Neuron (in vitro differentiated cells): ENCODE results near the gene POLDIP3.
"Not testable (repeated sequence)": the region's sequence is repeated elsewhere in the genome, so short reads cannot be mapped to it uniquely, and the experiment has no call there.

ENCODE experiments used
- H2AFZ ChIP-seq: one replicate; pipeline ENCODE4 v1.6.1; 2013; ENCODE audit warnings: low read depth, mild to moderate bottlenecking, inconsistent platforms, low read length, moderate library complexity
- H3K27me3 ChIP-seq: one replicate; pipeline ENCODE4 v1.6.1; 2013; ENCODE audit warnings: low read length; ENCODE audit not compliant: insufficient read depth
- H3K36me3 ChIP-seq: one replicate; pipeline ENCODE4 v1.6.1; 2013; ENCODE audit warnings: low read length; ENCODE audit not compliant: insufficient read depth
- H3K4me1 ChIP-seq: one replicate; pipeline ENCODE4 v1.6.1; 2013; ENCODE audit warnings: low read length; ENCODE audit not compliant: insufficient read depth
- H3K4me3 ChIP-seq: 2 replicates; pipeline ENCODE4 v1.5.1; 2013; ENCODE audit warnings: mild to moderate bottlenecking, low read length, moderate library complexity
- H3K9me3 ChIP-seq: one replicate; pipeline ENCODE4 v1.6.1; 2013; ENCODE audit warnings: low read length

The POLDIP3 gene

GRCh38 chr22:42563943-42564342 is 50.7 kb downstream of the POLDIP3 start:
- not testable (repeated sequence) for H2AFZ ChIP-seq, H3K4me1 ChIP-seq, H3K36me3 ChIP-seq, H3K27me3 ChIP-seq, H3K4me3 ChIP-seq, H3K9me3 ChIP-seq

- Histone ChIP-seq H3K9me3 (peaks cover 2% of the 10 kb centered on the region), H3K36me3 (peaks cover 6% of the 10 kb centered on the region), H3K4me1 (no peaks in the 10 kb centered on the region)
These were observed 52.0 kb downstream of the POLDIP3 start for GRCh38 chr22:42562684-42563083.

DNA sequence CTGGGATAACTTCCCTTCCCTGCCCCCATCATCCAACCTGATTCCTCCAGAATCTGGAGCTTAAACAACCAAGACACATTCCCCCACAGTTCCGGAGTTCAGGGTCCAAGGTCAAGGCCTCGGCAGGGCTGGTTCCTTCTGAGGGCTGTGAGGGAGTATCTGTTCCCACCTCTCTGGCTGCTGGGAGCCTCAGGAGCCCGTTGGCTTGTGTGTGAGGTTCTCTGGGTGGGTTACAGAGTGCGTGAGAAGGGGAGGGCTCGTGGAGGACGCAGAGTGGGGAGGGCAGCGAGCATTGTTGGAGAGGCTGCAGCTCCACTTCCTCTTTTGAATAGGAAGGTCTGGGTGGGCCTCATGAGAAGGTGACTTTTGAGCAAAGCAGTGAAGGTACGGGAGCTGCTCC is 52.4 kb downstream of the POLDIP3 start:
- Histone ChIP-seq H3K27me3 (no peaks in the 10 kb centered on the region), H3K9me3 (peaks cover 2% of the 10 kb centered on the region), H3K4me1 (no peaks in the 10 kb centered on the region), H3K4me3 (no peak overlapping the region), H2AFZ (no peak overlapping the region), H3K36me3 (peaks cover 6% of the 10 kb centered on the region)

More at GRCh38 chr22:42562684-42563083, 52.0 kb downstream of the POLDIP3 start:
- no peak overlapping the region for H3K4me3 ChIP-seq
- no peak overlapping the region for H2AFZ ChIP-seq
- no peaks in the 10 kb centered on the region for H3K27me3 ChIP-seq

- Histone ChIP-seq H3K27me3 (no peaks in the 10 kb centered on the region), H2AFZ (no peak overlapping the region), H3K4me3 (no peak overlapping the region), H3K9me3 (peaks cover 2% of the 10 kb centered on the region), H3K36me3 (peaks cover 6% of the 10 kb centered on the region), H3K4me1 (no peaks in the 10 kb centered on the region)
These were observed 52.8 kb downstream of the POLDIP3 start for GRCh38 chr22:42561856-42562255.

GRCh38 chr22:42560781-42561180 is 53.9 kb downstream of the POLDIP3 start:
- Histone ChIP-seq H3K4me1 (no peaks in the 10 kb centered on the region), H3K36me3 (peaks cover 3% of the 10 kb centered on the region), H3K27me3 (no peaks in the 10 kb centered on the region), H3K4me3 (no peak overlapping the region), H2AFZ (no peak overlapping the region), H3K9me3 (peaks cover under 1% of the 10 kb centered on the region)

DNA sequence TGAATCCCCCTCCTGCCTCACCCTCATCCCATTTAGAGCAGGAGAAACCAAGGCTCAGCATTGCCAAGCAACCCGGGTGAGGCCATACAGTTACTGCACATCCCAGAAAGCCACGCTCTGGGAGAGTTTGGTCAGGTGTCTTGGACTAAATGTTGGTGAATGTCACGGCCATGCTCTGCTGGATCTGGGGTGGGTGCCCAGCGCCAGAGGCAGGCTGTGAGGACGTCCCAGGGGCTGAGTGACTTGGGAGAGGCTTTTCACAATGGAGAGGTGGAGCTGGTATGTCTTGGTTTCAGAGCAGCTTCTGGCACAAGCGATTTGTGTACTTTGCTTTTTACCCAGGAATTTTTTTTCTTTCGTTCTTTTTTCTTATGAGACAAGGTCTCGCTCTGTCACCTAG is 54.3 kb downstream of the POLDIP3 start:
- H3K36me3 ChIP-seq, result no peaks in the 10 kb centered on the region
- H3K4me1 ChIP-seq, result no peaks in the 10 kb centered on the region
- no peaks in the 10 kb centered on the region for H3K27me3 ChIP-seq
- H2AFZ ChIP-seq, result no peak overlapping the region
- no peaks in the 10 kb centered on the region for H3K9me3 ChIP-seq
- H3K4me3 ChIP-seq, result no peak overlapping the region

- H3K4me3 ChIP-seq, result no peak within 1 kb of the TSS
- H3K27me3 ChIP-seq, result no peaks in the 10 kb centered on the region
- H3K36me3 ChIP-seq, result no peaks in the 10 kb centered on the region
- no peaks in the 10 kb centered on the region for H3K4me1 ChIP-seq
- H3K9me3 ChIP-seq, result peaks cover 2% of the 10 kb centered on the region
- H2AFZ ChIP-seq, result no peak within 1 kb of the TSS
These were observed 61.0 kb downstream of the POLDIP3 start, which contains the start of gene SERHL2 for GRCh38 chr22:42553475-42554361. Gene SERHL2 (plus strand): TSS chr22:42553956. CDS start chr22:42554021, 65 bp downstream.

GRCh38 chr22:42552294-42552647 is 62.4 kb downstream of the POLDIP3 start:
- not testable (repeated sequence) for H3K4me1 ChIP-seq, H2AFZ ChIP-seq, H3K9me3 ChIP-seq, H3K27me3 ChIP-seq, H3K36me3 ChIP-seq, H3K4me3 ChIP-seq

DNA sequence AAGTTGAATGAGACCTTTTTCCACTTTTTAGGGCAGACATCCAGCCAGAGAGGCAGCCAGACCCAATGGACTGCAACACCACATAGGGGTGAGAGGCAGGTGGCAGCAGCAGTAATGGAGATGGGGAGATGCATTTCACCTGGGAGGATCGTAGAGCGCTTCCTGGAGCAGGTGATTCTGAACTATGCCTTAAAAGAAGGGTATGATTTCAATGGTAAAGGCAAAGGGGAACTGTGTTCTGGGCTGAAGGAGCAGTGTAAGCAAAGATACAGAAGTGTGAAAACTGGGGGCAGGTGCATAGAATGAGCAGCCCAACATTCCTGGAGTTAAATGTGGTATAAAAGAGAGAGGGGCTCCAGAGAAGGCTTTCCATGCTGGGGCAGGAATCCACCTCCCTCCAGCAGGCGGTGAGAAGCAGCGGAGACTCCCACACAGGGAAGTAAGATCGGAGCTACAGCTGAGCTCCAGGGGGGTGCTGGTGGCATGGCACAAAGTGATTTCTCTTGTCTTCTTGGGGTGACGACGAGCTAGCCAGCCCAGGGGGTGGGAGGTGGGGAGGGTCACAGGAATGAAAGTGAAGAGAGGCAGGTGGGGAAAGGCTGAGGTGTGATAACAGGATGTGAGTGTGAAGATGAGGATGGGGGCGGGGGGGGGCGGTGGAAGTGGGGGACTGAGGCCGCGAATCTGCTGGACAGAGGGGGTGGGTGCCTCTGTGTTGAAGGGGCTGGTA is 65.2 kb downstream of the POLDIP3 start:
- Histone ChIP-seq H3K9me3 (peaks cover 2% of the 10 kb centered on the region), H3K36me3 (no peaks in the 10 kb centered on the region), H3K4me3 (no peak overlapping the region), H3K4me1 (no peaks in the 10 kb centered on the region), H3K27me3 (no peaks in the 10 kb centered on the region), H2AFZ (no peak overlapping the region)

- no peak overlapping the region for H3K4me3 ChIP-seq
- H3K27me3 ChIP-seq, result no peaks in the 10 kb centered on the region
- no peaks in the 10 kb centered on the region for H3K4me1 ChIP-seq
- H2AFZ ChIP-seq, result no peak overlapping the region
- H3K9me3 ChIP-seq, result peaks cover 2% of the 10 kb centered on the region
- no peaks in the 10 kb centered on the region for H3K36me3 ChIP-seq
These were observed 65.9 kb downstream of the POLDIP3 start for GRCh38 chr22:42548597-42549330.

- H2AFZ ChIP-seq, H3K4me3 ChIP-seq, H3K4me1 ChIP-seq, H3K36me3 ChIP-seq, H3K9me3 ChIP-seq, H3K27me3 ChIP-seq: not testable (repeated sequence)
These were observed 66.6 kb downstream of the POLDIP3 start for GRCh38 chr22:42548126-42548525.

GRCh38 chr22:42547562-42547961 is 67.1 kb downstream of the POLDIP3 start:
- no peaks in the 10 kb centered on the region for H3K27me3 ChIP-seq
- no peak overlapping the region for H2AFZ ChIP-seq
- no peaks in the 10 kb centered on the region for H3K36me3 ChIP-seq
- no peak overlapping the region for H3K4me3 ChIP-seq
- H3K4me1 ChIP-seq, result no peaks in the 10 kb centered on the region
- peaks cover 2% of the 10 kb centered on the region for H3K9me3 ChIP-seq

GRCh38 chr22:42544686-42545085 is 70.0 kb downstream of the POLDIP3 start:
- H3K4me1 ChIP-seq, result no peaks in the 10 kb centered on the region
- H2AFZ ChIP-seq, result no peak overlapping the region
- H3K27me3 ChIP-seq, result no peaks in the 10 kb centered on the region
- H3K4me3 ChIP-seq, result no peak overlapping the region
- no peaks in the 10 kb centered on the region for H3K9me3 ChIP-seq
- no peaks in the 10 kb centered on the region for H3K36me3 ChIP-seq
